CD4-positive, alpha-beta T cell treated with Interleukin-1 beta for 1 hour (primary cell): ENCODE measurements around the gene TXNRD1.
"Not testable (repeated sequence)": the region's sequence is repeated elsewhere in the genome, so short reads cannot be mapped to it uniquely, and the experiment has no call there.

ENCODE experiments used
- DNase-seq, 2 donors: peaks; one replicate each; pipeline ENCODE4 v3.0.0-alpha.2; 2020 to 2022

TXNRD1 gene

GRCh38 chr12:104197264-104197663 is 18.3 kb upstream of the TXNRD1 start:
- DNase-seq = no peak

GRCh38 chr12:104199964-104200363 is 15.6 kb upstream of the TXNRD1 start:
- no peak for DNase-seq

GRCh38 chr12:104201238-104202001 is 14.2 kb upstream of the TXNRD1 start:
- DNase-seq = peak; percentile 57 to 73

GRCh38 chr12:104204690-104205480 is 10.7 kb upstream of the TXNRD1 start:
- no peak for DNase-seq

- DNase-seq = no peak
Measured at GRCh38 chr12:104207416-104208205, 8.0 kb upstream of the TXNRD1 start.

GRCh38 chr12:104212516-104212915 is 3.1 kb upstream of the TXNRD1 start:
- no peak for DNase-seq

GRCh38 chr12:104213952-104214351 is 1.6 kb upstream of the TXNRD1 start:
- no peak for DNase-seq

- DNase-seq = no peak
Measured at GRCh38 chr12:104216521-104216924, 944 bp downstream of the TXNRD1 start.

- not testable (repeated sequence) for DNase-seq
Measured at GRCh38 chr12:104218506-104218905, 2.9 kb downstream of the TXNRD1 start.

GRCh38 chr12:104218935-104219334 is 3.4 kb downstream of the TXNRD1 start:
- no peak for DNase-seq

- no peak for DNase-seq
Measured at GRCh38 chr12:104219361-104219892, 3.8 kb downstream of the TXNRD1 start.

GRCh38 chr12:104219908-104220404 is 4.4 kb downstream of the TXNRD1 start:
- DNase-seq = peak; percentile 16 to 44

GRCh38 chr12:104220931-104221330 is 5.4 kb downstream of the TXNRD1 start:
- no peak for DNase-seq

- DNase-seq = no peak
Measured at GRCh38 chr12:104222976-104223375, 7.4 kb downstream of the TXNRD1 start.

GRCh38 chr12:104223712-104224111 is 8.1 kb downstream of the TXNRD1 start:
- DNase-seq = no peak

GRCh38 chr12:104226672-104227071 is 11.1 kb downstream of the TXNRD1 start:
- no peak for DNase-seq

- DNase-seq = no peak
Measured at GRCh38 chr12:104230304-104231095, 14.9 kb downstream of the TXNRD1 start.

GRCh38 chr12:104232609-104233280 is 17.2 kb downstream of the TXNRD1 start:
- no peak for DNase-seq

- no peak for DNase-seq
Measured at GRCh38 chr12:104234926-104235499, 19.4 kb downstream of the TXNRD1 start.

- DNase-seq = no peak
Measured at GRCh38 chr12:104237930-104238329, 22.4 kb downstream of the TXNRD1 start.
